ENCODE measurements around the gene PLAC8.
"Not testable (repeated sequence)": the region's sequence is repeated elsewhere in the genome, so short reads cannot be mapped to it uniquely, and the experiment has no call there.

The PLAC8 gene

DNA sequence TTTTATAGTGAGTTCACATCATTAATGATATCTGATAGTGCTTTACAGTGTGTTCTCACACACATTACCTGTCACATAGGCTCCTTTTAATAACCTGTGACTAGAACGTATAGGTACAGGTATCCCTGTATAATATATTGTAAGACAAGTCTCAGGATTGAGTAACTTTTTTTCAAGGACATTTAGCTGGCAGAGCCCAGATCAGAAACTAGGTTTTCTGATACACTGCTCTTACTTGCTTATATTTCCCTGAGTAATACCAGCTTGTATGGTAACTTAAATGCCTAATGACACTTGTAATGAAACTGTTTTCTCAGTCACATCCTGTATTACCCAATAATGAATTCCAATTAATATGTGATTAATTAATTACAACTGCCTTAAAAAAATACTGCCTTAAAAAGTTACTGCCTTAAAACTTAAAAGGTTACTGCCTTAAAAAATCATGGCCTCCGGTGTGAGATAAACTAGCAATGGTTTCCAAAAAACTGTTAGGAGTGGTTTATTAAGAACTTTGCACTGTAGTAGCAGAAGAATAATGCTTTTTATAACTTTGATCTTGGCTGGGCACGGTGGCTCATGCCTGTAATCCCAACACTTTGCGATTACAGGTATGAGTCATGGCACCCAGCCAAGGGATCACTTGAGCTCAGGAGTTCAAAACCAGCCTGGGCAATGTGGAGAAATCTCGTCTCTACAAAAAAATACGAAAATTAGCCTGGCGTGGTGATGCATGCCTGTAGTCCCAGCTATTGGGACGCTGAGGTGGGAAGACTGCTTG is 67.6 kb downstream of the PLAC8 start:
- no peak for DNase-seq (ENCODE audit: low spot score)

DNA sequence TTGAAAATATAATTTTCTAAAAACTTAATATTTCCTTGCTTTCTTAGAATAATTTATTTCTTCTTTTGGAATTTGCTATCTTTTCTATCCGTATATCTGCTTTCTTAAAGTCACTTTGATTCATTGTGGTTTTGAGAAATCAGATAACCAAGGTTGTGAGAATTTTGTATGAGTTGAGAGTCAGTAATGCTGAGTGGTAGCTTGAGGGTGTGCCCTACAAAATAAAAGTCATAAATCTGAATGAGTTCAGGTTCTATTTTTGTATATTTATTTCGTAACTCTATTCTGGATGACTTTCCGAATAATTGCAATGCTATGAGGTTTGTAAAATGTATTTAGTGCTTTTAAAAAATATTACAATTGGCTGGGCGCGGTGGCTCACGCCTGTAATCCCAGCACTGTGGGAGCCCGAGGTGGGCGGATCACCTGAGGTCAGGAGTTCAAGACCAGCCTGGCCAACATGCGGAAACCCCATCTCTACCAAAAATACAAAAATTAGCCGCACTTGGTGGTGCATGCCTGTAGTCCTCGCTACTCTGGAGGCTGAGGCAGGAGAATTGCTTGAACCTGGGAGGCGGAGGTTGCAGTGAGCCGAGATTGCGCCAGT is 70.6 kb downstream of the PLAC8 start:
- TF ChIP-seq, protein P1, sequence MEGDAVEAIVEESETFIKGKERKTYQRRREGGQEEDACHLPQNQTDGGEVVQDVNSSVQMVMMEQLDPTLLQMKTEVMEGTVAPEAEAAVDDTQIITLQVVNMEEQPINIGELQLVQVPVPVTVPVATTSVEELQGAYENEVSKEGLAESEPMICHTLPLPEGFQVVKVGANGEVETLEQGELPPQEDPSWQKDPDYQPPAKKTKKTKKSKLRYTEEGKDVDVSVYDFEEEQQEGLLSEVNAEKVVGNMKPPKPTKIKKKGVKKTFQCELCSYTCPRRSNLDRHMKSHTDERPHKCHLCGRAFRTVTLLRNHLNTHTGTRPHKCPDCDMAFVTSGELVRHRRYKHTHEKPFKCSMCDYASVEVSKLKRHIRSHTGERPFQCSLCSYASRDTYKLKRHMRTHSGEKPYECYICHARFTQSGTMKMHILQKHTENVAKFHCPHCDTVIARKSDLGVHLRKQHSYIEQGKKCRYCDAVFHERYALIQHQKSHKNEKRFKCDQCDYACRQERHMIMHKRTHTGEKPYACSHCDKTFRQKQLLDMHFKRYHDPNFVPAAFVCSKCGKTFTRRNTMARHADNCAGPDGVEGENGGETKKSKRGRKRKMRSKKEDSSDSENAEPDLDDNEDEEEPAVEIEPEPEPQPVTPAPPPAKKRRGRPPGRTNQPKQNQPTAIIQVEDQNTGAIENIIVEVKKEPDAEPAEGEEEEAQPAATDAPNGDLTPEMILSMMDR (IDR thresholded peaks at IDR 0.05; ENCODE audit: borderline replicate concordance, control extremely low read depth, extremely low read depth, insufficient read depth, missing control alignments) = no peak
- in situ Hi-C loops (cut with MboI; ENCODE audit: low sequenced_read_pairs, unreplicated experiment) = no loop called here
- DNase-seq (ENCODE audit: low spot score) = no peak

More for the DNA sequence above, 67.6 kb downstream of the PLAC8 start:
- TF ChIP-seq, protein P1 (IDR thresholded peaks at IDR 0.05; ENCODE audit: borderline replicate concordance, control extremely low read depth, extremely low read depth, insufficient read depth, missing control alignments) = no peak
- in situ Hi-C loops (cut with MboI; ENCODE audit: low sequenced_read_pairs, unreplicated experiment) = no loop called here

DNA sequence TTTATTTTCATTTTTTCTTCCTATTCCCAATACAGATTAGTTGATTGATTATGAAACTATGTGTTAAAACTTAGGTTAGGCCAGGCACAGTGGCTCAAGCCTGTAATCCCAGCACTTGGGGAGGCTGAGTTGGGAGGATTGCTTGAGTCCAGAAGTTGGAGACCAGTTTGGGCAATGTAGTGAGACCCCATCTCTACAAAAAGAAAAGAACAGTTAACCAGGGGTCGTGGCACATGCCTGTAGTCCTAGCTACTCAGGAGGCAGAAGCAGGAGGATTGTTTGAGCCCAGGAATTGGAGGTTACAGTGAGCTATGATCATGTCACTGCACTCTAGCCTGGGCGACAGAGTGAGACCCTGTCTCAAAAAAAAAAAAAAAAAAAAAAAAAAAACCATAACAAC is 71.4 kb downstream of the PLAC8 start:
- in situ Hi-C loops (cut with MboI; ENCODE audit: low sequenced_read_pairs, unreplicated experiment); DNase-seq (ENCODE audit: low spot score): not testable (repeated sequence)

DNA sequence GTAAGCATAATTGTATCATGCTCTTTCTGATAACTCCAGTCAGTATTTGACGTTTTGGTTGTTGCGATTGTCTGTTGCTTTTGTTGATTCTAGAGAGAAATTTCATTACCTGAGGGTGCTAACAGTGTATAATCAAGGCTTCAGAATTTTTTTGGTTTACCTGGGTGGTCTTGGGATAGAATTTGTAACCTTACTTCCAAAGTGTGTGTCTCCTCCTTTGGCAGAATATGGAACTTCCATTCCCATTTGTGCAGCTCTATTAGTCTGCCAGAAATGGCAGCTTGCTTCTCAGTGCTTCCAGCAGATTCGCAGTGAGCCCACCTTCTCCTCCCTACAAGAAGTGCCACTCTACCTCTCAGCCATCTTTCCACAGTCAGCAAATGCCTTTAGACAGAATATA is 74.3 kb downstream of the PLAC8 start:
- no peak for DNase-seq (ENCODE audit: low spot score)
- TF ChIP-seq, protein P1 (IDR thresholded peaks at IDR 0.05; ENCODE audit: borderline replicate concordance, control extremely low read depth, extremely low read depth, insufficient read depth, missing control alignments) = no peak
- in situ Hi-C loops (cut with MboI; ENCODE audit: low sequenced_read_pairs, unreplicated experiment) = no loop called here

Data from GM13976 (cell line).